K562 (cell line): ENCODE results near the gene DOK3. TPM values are rescaled to one million over a fixed set of nuclear protein-coding genes. Genes with fewer than 3 reads are reported as not detected.

Experiments
- ATAC-seq: fragments of 200-7000 bp; cut with Tn5 transposase; 3 replicates; pipeline ENCODE4 v1.9.1; 2020; ENCODE audit warnings: moderate library complexity
- BruUV-seq: library from RNA; stranded (reverse); fragments of 400-500 nt; replicated peaks from 2 replicates; lab custom pipeline; 2021; lab: Mats Ljungman, UMichigan
- CTCF ChIA-PET: fragments of 300-600 bp; formaldehyde crosslinking; extraction: SDS; loops from one replicate; lab custom pipeline; 2021; ENCODE audit warnings: low intra/inter-chr PET ratio; lab: Yijun Ruan, JAX
- POLR2A ChIA-PET: fragments of 300-600, 350-650 bp; sonication (Branson Sonifier 250); formaldehyde crosslinking; extraction: SDS; loops from one replicate; lab custom pipeline; 2021; ENCODE audit warnings: antibody characterized with exemption, inconsistent platforms; lab: Yijun Ruan, JAX
- DNase-seq, 4 experiments: peaks; one replicate each; pipeline versions ENCODE4 v3.0.0 to v3.0.0-alpha.2; 2011 to 2018; ENCODE audit warnings: low spot score in 3 of 4, mixed read lengths in 3 of 4; ENCODE audit errors: extremely low read depth in 1 of 4
- FAIRE-seq: peaks from 2 replicates; lab custom pipeline; 2011; peaks lifted over from hg19 to GRCh38; lab: Jason Lieb, UNC
- H2AFZ ChIP-seq: 2 replicates; pipeline ENCODE4 v1.6.0; 2011; ENCODE audit warnings: low read depth, low read length, control low read depth, inconsistent platforms
- H3K27ac ChIP-seq: fragments of 200-600 bp; 3 replicates; pipeline ENCODE4 v1.8.0; 2011; ENCODE audit warnings: low read depth, mild to moderate bottlenecking, control low read depth, inconsistent platforms, low read length, moderate library complexity, mixed read lengths; ENCODE audit errors: extremely low read depth
- H3K27me3 ChIP-seq, 2 experiments: fragments of 300-600 bp in 1 of 2; 2 replicates in 1 of 2; 3 replicates in 1 of 2; pipeline versions ENCODE4 v1.6.0 to v1.8.0; 2011; ENCODE audit warnings: inconsistent platforms in 2 of 2, low read length in 2 of 2, mild to moderate bottlenecking in 1 of 2, mixed read lengths in 1 of 2, moderate library complexity in 1 of 2; ENCODE audit not compliant: control insufficient read depth in 2 of 2, insufficient read depth in 2 of 2
- H3K36me3 ChIP-seq: fragments of 300-600 bp; 3 replicates; pipeline ENCODE4 v1.8.0; 2011; ENCODE audit warnings: mild to moderate bottlenecking, low read length, inconsistent platforms; ENCODE audit not compliant: control insufficient read depth, insufficient read depth
- H3K4me1 ChIP-seq, 2 experiments: fragments of 200-600 bp in 1 of 2; replicated peaks in 1 of 2; 2 replicates in 1 of 2; 3 replicates in 1 of 2; pipeline versions ENCODE4 v1.5.1 to v1.8.0; 2011; ENCODE audit warnings: inconsistent platforms in 2 of 2, low read length in 2 of 2, mild to moderate bottlenecking in 1 of 2, mixed read lengths in 1 of 2, moderate library complexity in 1 of 2; ENCODE audit not compliant: control insufficient read depth in 2 of 2, insufficient read depth in 2 of 2
- H3K4me2 ChIP-seq: 2 replicates; pipeline ENCODE4 v1.6.1; 2011; ENCODE audit warnings: low read length, control low read depth, inconsistent platforms, mixed read lengths; ENCODE audit not compliant: insufficient read depth
- H3K4me3 ChIP-seq: fragments of 200-600 bp; sonication (generic), shearing (Covaris generic); 2 replicates; pipeline ENCODE4 v1.5.1; 2016; ENCODE audit warnings: control low read depth, inconsistent platforms
- H3K79me2 ChIP-seq: fragments of 200-600 bp; 3 replicates; pipeline ENCODE4 v1.8.0; 2011; ENCODE audit warnings: low read length, inconsistent platforms; ENCODE audit not compliant: control insufficient read depth, insufficient read depth
- H3K9ac ChIP-seq, 2 experiments: 2 replicates each; pipeline versions ENCODE4 v1.6.0 to v1.6.1; 2011; ENCODE audit warnings: low read depth in 2 of 2, low read length in 2 of 2, control low read depth in 1 of 2, inconsistent platforms in 1 of 2, mild to moderate bottlenecking in 1 of 2, mixed read lengths in 1 of 2; ENCODE audit not compliant: insufficient read depth in 1 of 2
- H3K9me1 ChIP-seq: one replicate; pipeline ENCODE4 v1.6.0; 2011; ENCODE audit warnings: inconsistent platforms, mild to moderate bottlenecking, low read length, moderate library complexity; ENCODE audit not compliant: control insufficient read depth, insufficient read depth
- H3K9me3 ChIP-seq: replicated peaks from 2 replicates; pipeline ENCODE4 v1.5.1; 2011; ENCODE audit warnings: low read depth, low read length, inconsistent platforms; ENCODE audit not compliant: control insufficient read depth, insufficient read depth
- H4K20me1 ChIP-seq: replicated peaks from 2 replicates; pipeline ENCODE4 v1.6.1; 2011; ENCODE audit warnings: low read length, inconsistent platforms, mixed read lengths; ENCODE audit not compliant: control insufficient read depth, insufficient read depth
- CBX5 ChIP-seq: IDR thresholded peaks from 2 replicates; pipeline ENCODE4 v1.6.1; 2014; ENCODE audit warnings: low read depth, borderline replicate concordance
- CHCHD3 ChIP-seq: fragments of 250-450 bp; sonication (Bioruptor Pico); IDR thresholded peaks from 2 replicates; pipeline ENCODE4 v2.1.2; 2022; ENCODE audit warnings: mild to moderate bottlenecking
- CTBP1 ChIP-seq: fragments of 450-650 bp; IDR thresholded peaks from 2 replicates; pipeline ENCODE4 v1.6.1; 2016; ENCODE audit warnings: borderline replicate concordance
- EGR1 ChIP-seq: fragments of 450-650 bp; conservative IDR thresholded peaks from 2 replicates; pipeline ENCODE4 v1.6.1; 2017; ENCODE audit warnings: mild to moderate bottlenecking
- FOXM1 ChIP-seq, 2 experiments: fragments of 450-650 bp in 1 of 2; sonication (generic) in 1 of 2; formaldehyde crosslinking in 1 of 2; IDR thresholded peaks; 2 replicates each; pipeline versions ENCODE4 v1.6.1 to v1.9.0; 2017 to 2022; ENCODE audit warnings: low read depth in 2 of 2, mild to moderate bottlenecking in 2 of 2, missing genetic modification reagents in 1 of 2, moderate library complexity in 1 of 2
- GABPB1 ChIP-seq: sonication (generic); formaldehyde crosslinking; IDR thresholded peaks from 2 replicates; pipeline ENCODE4 v1.8.0; 2022; ENCODE audit warnings: mild to moderate bottlenecking, missing genetic modification reagents
- L3MBTL2 ChIP-seq: fragments of 450-650 bp; IDR thresholded peaks from 2 replicates; pipeline ENCODE4 v1.6.1; 2016; ENCODE audit warnings: mild to moderate bottlenecking, moderate library complexity
- NCOA6 ChIP-seq: fragments of 450-650 bp; IDR thresholded peaks from 2 replicates; pipeline ENCODE4 v1.6.1; 2017; ENCODE audit warnings: mild to moderate bottlenecking
- NFATC3 ChIP-seq: fragments of 450-650 bp; IDR thresholded peaks from 2 replicates; pipeline ENCODE4 v1.6.1; 2017; ENCODE audit warnings: mild to moderate bottlenecking
- SMC3 ChIP-seq: conservative IDR thresholded peaks from 2 replicates; pipeline ENCODE4 v1.6.1; 2011; ENCODE audit warnings: low read depth, low read length, improper control_type of control experiment; ENCODE audit not compliant: insufficient read depth
- TCF3 ChIP-seq: sonication (generic); formaldehyde crosslinking; IDR thresholded peaks from 2 replicates; pipeline ENCODE4 v1.4.0; 2020; ENCODE audit warnings: mild to moderate bottlenecking, missing genetic modification reagents
- ZNF699 ChIP-seq: fragments of 250-450 bp; sonication (Bioruptor Pico); IDR thresholded peaks from 2 replicates; pipeline ENCODE4 v1.8.0; 2021; ENCODE audit warnings: mild to moderate bottlenecking, moderate library complexity; ENCODE audit not compliant: insufficient replicate concordance
- whole genome bisulfite sequencing: fragments of 100-300 bp; shearing (Covaris generic); methylation state at CpG from one replicate; pipeline ENCODE4 v1.1.6; 2016; ENCODE audit warnings: low coverage, mixed read lengths; ENCODE audit not compliant: insufficient coverage; ENCODE audit errors: missing lambda C conversion rate; 5-methylcytosine and 5-hydroxymethylcytosine counted together
- in situ Hi-C: fragments of 300-500 bp; cut with MboI; formaldehyde crosslinking; loops from 4 replicates; pipeline ENCODE4 v1.15.0; 2018; ENCODE audit warnings: inconsistent platforms, mixed read lengths
- intact Hi-C: fragments of 100-400 bp; cut with micrococcal nuclease; formaldehyde crosslinking; loops from 2 replicates; pipeline ENCODE4 v1.14.2; 2022
- polyA plus RNA-seq, 8 experiments: library from polyadenylated mRNA; depleted of rRNA in 4 of 8; stranded (reverse) in 5 of 8; unstranded in 3 of 8; fragments of >200 nt; fragmentation: Nextera tagmentation in 2 of 8; fragmentation: Illumina TruSeq in 1 of 8; extraction: Ambion mirVana in 2 of 8; extraction: Trizol in 1 of 8; gene quantifications; 2 replicates each; pipeline versions ENCODE4 v1.2.1 to v1.2.3, GENCODE V29; 2011 to 2014; ENCODE audit warnings: inconsistent platforms in 1 of 8, missing spikeins in 1 of 8
- total RNA-seq, 7 experiments: library from RNA; depleted of rRNA in 6 of 7; stranded (reverse); fragments of >200 nt in 6 of 7; fragmentation: Illumina TruSeq in 2 of 7; extraction: Trizol in 2 of 7; gene quantifications; 2 replicates each; pipeline versions ENCODE4 v1.2.1 to v1.2.3, GENCODE V29; 2011 to 2021; ENCODE audit warnings: low replicate concordance in 1 of 7
- TF ChIP-seq, protein P1 (sequence below): sonication (generic); formaldehyde crosslinking; IDR thresholded peaks from 2 replicates; pipeline ENCODE4 v1.9.0; 2022; ENCODE audit warnings: mild to moderate bottlenecking, missing genetic modification reagents

The DOK3 gene
- total and polyA plus RNA-seq, 9 of the 15 experiments (the other 6 are each of a cell fraction or from before 2014, with no cell fraction given) = 1.3 to 23.0 (median 8.0) TPM

DNA sequence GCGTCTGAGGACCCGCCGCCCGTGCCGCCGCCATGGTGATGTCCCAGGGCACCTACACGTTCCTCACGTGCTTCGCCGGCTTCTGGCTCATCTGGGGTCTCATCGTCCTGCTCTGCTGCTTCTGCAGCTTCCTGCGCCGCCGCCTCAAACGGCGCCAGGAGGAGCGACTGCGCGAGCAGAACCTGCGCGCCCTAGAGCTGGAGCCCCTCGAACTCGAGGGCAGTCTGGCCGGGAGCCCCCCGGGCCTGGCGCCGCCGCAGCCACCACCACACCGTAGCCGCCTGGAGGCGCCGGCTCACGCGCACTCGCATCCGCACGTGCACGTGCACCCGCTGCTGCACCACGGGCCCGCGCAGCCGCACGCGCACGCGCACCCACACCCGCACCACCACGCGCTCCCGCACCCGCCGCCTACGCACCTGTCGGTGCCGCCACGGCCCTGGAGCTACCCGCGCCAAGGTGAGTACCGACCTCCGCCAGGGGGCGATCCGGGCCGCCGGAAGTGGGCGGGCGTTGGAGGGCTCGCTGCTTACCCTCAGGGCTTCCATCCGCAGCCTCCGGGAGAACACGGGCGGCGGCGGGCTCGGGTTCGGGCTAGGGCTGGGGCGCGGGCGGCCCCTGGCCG is 54.5 kb downstream of the DOK3 start:
- Histone ChIP-seq H3K36me3 (peaks cover 31% of the 10 kb centered on the region; the same call in 1 of the 3 replicates), H3K79me2 (peaks cover 10% of the 10 kb centered on the region; the same call in 2 of the 3 replicates), H3K9ac (peak overlapping the region; percentile 69 to 97), H3K4me1 (peaks cover 0 to 61% of the 10 kb centered on the region in 2 experiments; a peak in 3 of 5 replicates), H3K9me3 (no peaks in the 10 kb centered on the region), H4K20me1 (peaks cover 16% of the 10 kb centered on the region; the same call in 1 of the 2 replicates), H3K4me2 (peak overlapping the region; percentile 88), H3K27me3 (no peaks in the 10 kb centered on the region), H2AFZ (peak overlapping the region; percentile 94), H3K4me3 (peak overlapping the region; percentile 88), H3K27ac (peak overlapping the region; percentile 91), H3K9me1 (peaks cover 3% of the 10 kb centered on the region)
- ATAC-seq (peak; percentile 77), DNase-seq (peak; percentile 81 to 93 (median 86)), FAIRE-seq (peak; percentile 87)
- CTCF ChIA-PET = interaction anchor here (0.6 to 6.2 kb wide), 9 partner anchors 44 to 384 kb away, joined by 3 to 107 read pairs (median 8); no protein-coding TSS in a partner anchor
- under 1% methylated on average over 53 of the region's 80 CpGs for WGBS
- BruUV-seq = no TSS peak
- in situ Hi-C loops (loop anchor here (10.0 kb wide), 1 partner anchor 340 kb away; no protein-coding TSS in a partner anchor), intact Hi-C loops (loop anchor here (2.0 kb wide), 1 partner anchor 28 kb away; the partner anchor contains the start of gene GRK6)
- POLR2A ChIA-PET = interaction anchor here (0.6 to 2.0 kb wide), 26 partner anchors 8 to 1014 kb away, joined by 3 to 13 read pairs (median 3); partner anchors contain the start of genes MXD3 and PRR7
- peak; percentile 17; the same call in 1 of the 2 replicates for TF ChIP-seq NCOA6
- TF ChIP-seq SMC3 = peak; percentile 42; the same call in 1 of the 2 replicates
- peak; percentile 93 for TF ChIP-seq GABPB1 (CRISPR knock-in tag)
- TF ChIP-seq CHCHD3 = no peak
- TF ChIP-seq FOXM1 (IDR thresholded peaks at IDR 0.05; ENCODE audit: low read depth) = no peak
- peak; percentile 93; the same call in 1 of the 2 replicates for TF ChIP-seq FOXM1 (CRISPR knock-in tag; IDR thresholded peaks at IDR 0.05; ENCODE audit: low read depth)
- TF ChIP-seq, protein P1, sequence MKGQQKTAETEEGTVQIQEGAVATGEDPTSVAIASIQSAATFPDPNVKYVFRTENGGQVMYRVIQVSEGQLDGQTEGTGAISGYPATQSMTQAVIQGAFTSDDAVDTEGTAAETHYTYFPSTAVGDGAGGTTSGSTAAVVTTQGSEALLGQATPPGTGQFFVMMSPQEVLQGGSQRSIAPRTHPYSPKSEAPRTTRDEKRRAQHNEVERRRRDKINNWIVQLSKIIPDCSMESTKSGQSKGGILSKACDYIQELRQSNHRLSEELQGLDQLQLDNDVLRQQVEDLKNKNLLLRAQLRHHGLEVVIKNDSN (CRISPR knock-in tag) = peak; percentile 76
- TF ChIP-seq CBX5 = no peak
- peak; percentile 94 for TF ChIP-seq EGR1
- peak; percentile 93 for TF ChIP-seq L3MBTL2
- peak; percentile 98 for TF ChIP-seq CTBP1
- TF ChIP-seq TCF3 (CRISPR knock-in tag) = peak; percentile 33; the same call in 1 of the 2 replicates
- TF ChIP-seq NFATC3 = no peak
- TF ChIP-seq ZNF699 = no peak
